ENCODE results near the gene USP54.

DNA sequence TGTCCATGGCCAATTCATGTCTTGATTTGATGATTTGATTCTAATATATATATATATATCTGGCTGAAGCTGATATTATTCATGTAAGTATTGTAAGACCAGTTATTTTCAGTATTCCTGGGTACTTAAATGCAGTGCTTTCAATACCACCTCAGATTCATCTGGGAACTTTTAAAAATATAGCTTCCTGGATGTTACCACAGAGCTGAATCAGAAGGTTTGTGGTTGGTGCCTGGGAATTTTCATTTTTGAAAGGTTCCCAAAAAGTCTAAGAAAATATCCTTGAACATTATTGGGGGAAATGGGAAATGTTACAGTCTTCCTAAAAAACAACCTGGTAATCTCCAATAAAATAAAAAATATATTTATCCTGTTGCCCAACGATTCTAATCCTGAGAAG lies 84.7 kb downstream of the USP54 start:
- TF ChIP-seq, protein P1, sequence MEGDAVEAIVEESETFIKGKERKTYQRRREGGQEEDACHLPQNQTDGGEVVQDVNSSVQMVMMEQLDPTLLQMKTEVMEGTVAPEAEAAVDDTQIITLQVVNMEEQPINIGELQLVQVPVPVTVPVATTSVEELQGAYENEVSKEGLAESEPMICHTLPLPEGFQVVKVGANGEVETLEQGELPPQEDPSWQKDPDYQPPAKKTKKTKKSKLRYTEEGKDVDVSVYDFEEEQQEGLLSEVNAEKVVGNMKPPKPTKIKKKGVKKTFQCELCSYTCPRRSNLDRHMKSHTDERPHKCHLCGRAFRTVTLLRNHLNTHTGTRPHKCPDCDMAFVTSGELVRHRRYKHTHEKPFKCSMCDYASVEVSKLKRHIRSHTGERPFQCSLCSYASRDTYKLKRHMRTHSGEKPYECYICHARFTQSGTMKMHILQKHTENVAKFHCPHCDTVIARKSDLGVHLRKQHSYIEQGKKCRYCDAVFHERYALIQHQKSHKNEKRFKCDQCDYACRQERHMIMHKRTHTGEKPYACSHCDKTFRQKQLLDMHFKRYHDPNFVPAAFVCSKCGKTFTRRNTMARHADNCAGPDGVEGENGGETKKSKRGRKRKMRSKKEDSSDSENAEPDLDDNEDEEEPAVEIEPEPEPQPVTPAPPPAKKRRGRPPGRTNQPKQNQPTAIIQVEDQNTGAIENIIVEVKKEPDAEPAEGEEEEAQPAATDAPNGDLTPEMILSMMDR (IDR thresholded peaks at IDR 0.05), result no peak
- TF ChIP-seq POLR2AphosphoS5 (IDR thresholded peaks at IDR 0.05; ENCODE audit: low read depth, low read length), result no peak
